ENCODE data around the gene LMBR1L.

LMBR1L gene

DNA sequence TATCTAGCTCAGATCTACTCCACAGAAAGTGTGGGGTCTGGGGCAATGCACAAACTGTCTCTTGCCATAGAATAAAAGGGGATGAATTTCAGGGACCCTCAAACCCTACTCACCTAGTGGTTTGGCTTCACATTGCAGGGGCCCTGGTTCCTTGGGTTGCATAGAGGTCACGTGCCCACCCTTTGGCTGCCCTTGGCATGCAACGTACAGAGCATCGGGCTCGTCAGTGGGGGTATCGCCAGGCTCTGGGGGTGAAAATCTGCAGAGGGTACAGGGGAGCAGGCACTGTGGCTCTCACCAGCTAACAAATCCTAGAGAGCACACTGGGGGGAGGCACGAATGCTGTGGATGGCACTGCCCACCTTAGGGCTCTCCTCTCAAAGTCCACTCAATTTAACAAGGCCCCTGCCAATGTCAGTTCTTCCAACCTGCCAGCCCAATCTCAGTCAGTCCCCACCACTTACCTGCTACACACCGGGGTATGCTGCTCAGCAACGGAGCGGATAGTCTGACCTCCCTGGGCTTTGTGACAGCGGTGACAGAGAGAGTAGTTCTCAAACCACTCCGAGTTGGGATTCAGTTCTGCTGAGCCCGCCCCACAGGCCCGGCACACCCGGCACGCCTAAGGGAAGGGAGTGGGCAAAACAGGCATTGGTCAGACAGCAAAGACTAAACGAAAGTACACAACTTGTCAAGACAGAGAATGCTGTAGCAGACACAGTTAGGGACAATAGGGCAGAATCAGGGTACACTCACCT, 58.0 kb downstream of the LMBR1L start:
- DNase-seq (ENCODE audit: low read depth in 2 of 2), result no peak

DNA sequence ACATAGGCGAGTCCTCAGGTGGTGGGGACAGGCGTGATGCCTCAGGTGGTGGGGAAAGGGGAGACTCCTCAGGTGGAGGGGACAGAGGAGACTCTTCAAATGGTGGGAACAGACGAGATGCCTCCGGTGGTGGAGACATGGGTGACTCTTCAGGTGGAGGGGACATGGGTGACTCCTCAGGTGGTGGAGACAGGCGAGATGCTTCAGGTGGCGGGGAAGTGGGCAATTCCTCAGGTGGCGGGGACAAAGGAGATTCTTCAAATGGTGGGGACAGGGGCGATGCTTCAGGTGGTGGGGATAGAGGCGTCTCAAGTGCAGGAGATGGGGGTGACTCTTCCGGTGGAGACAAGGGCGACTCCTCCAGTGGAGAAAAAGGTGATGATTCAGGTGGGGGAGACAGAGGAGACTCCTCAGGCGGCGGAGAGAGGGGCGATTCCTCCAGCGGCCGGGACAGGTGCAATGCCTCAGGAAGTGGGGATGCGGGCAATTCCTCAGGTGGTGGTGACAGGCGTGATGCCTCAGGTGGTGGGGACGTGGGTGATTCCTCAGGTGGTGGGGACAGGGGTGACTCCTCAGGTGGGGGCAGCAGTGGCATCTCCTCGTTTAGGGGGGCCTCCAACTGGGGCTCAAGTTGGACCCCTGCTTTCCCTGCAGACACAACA, 58.7 kb downstream of the LMBR1L start:
- no peak for DNase-seq (ENCODE audit: low read depth in 2 of 2)

DNA sequence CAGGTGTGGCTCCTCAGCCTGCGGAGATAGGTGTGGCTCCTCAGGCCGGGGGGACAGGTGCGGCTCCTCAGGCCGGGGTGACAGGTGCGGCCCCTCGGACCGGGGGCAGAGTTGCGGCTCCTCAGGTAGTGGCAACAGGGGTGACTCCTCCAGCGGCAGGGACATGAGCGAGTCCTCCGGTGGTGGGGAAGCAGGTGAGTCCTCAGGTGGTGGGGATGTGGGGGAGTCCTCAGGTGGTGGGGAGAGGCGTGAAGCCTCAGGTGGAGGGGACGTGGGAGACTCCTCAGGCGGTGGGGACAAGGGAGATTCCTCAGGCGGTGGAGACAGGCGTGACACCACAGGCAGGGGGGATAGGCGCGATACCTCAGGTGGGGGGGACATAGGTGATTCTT, 59.3 kb downstream of the LMBR1L start:
- no peak for DNase-seq (ENCODE audit: low read depth in 2 of 2)

DNA sequence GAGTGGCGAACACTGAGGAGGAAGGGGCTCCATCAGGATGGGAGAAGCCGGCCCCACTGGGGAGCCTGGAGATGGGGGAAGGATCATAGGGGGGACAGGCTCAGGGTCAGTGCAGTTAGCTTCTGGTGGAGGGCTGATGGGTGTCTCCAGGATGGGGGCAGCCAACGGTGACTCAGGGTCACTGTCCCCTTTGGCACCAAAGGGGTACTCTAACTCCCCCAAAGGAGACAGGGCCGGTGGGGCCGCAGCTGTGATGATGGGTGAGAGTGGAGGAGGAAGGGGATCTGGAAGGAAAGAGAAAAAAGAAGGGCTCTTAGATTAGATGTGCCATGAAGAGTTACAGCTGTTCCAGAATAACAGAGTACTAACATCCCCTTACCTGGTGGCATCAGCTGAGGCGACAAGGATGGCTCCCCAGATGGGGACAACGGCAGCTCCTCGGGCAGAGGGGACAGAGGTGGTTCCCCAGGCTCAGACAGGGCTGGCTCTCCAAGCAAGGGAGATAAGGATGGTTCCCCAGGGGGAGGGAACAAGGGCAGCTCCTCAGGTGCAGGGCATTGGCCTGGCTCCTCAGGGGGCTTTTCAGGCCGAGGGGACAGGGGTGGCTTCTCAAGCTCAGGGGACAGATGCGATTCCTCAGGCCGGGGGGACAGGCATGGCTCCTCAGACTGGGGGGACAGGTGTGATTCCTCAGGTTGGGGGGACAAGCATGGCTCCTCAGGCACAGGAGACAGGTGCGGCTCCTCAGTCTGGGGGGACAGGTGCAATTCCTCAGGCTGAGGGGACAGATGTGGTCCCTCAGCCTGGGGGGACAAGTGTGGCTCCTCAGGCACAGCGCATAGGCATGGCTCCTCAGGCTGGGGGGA, 59.9 kb downstream of the LMBR1L start:
- no peak for DNase-seq (ENCODE audit: low read depth in 2 of 2)

DNA sequence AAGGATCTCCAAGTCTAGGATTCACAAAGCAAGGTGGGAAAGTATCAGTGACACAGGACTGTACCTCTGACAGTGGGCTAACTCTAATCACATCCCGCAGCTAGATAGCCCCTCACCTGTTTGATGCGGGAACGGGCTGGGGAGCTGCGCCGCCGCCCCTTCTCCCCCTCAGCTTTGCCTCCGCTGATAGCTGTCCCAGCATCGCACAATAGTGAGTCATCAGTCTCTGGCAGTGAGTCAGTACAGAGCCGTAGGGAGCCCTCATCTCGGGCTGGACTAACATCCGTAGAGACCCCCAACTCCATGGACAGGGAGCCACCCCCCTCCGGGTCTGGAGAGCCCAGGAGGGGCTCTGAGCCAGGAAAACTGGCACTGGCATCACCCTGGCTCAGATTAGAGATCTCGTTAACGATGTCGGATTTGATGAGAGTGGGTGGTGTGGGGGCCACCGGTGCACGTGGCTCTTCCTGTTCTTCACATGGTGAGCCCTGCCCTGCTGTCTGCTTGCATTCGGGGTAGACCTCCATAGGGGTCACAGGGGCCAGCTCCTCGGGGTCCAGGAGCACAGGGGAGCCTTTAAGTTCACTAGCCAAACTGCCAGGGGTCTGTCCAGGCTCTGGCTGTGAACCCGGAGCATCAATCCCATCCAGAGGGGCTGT, 61.0 kb downstream of the LMBR1L start:
- no peak for DNase-seq (ENCODE audit: low read depth in 2 of 2)

DNA sequence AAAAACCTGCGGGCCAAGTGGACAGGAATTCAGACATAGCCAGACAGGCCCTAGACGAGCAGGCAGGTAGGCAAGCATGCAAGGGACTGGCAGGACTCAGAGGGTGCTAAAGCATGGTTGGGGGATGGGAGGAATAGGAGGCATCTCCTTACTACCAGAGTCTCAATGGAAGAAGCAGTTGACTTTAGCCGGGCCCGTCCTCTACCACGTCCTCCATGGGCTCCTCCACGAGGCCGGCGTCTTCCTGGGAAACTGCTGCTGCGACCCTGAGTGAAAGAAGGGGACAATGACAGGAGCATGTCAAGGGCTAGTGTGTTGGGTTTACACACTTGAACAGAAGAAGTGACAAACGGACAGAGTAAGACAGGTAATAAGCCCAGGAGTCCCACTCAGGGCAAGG, 61.7 kb downstream of the LMBR1L start:
- DNase-seq (ENCODE audit: low read depth in 2 of 2), result no peak
